HL-60 (cell line): ENCODE measurements around the gene ORM2.

Experiments used
- DNase-seq, 2 experiments: peaks; one replicate each; pipeline ENCODE4 v3.0.0-alpha.2; 2010 to 2020; ENCODE audit warnings: low read depth in 1 of 2, low spot score in 1 of 2
- H3K27ac ChIP-seq: fragments of 250-450 bp; sonication (Bioruptor Pico); replicated peaks from 2 replicates; pipeline ENCODE4 v1.5.1; 2020; ENCODE audit warnings: mild to moderate bottlenecking, moderate library complexity
- H3K27me3 ChIP-seq: fragments of 250-450 bp; sonication (Bioruptor Pico); 2 replicates; pipeline ENCODE4 v1.5.1; 2021; ENCODE audit warnings: mild to moderate bottlenecking, moderate library complexity; ENCODE audit not compliant: insufficient read depth, poor library complexity, severe bottlenecking
- H3K4me3 ChIP-seq: replicated peaks from 2 replicates; pipeline ENCODE4 v1.5.1; 2011; ENCODE audit warnings: mild to moderate bottlenecking, control low read depth, low read length; ENCODE audit not compliant: insufficient read depth
- CTCF ChIP-seq: IDR thresholded peaks from one replicate; pipeline ENCODE4 v1.5.1; 2011; ENCODE audit warnings: low read length, control low read depth, inconsistent platforms; ENCODE audit not compliant: insufficient read depth
- GABPA ChIP-seq: IDR thresholded peaks from 2 replicates; pipeline ENCODE4 v1.6.1; 2012; ENCODE audit warnings: low read depth
- POLR2AphosphoS5 ChIP-seq: IDR thresholded peaks from 2 replicates; pipeline ENCODE4 v1.6.1; 2012; ENCODE audit warnings: low read depth
- SPI1 ChIP-seq: IDR thresholded peaks from 2 replicates; pipeline ENCODE4 v1.6.1; 2012; ENCODE audit warnings: low read depth, mild to moderate bottlenecking, borderline replicate concordance
- TF ChIP-seq, protein P1 (sequence below): IDR thresholded peaks from 2 replicates; pipeline ENCODE4 v1.6.1; 2012; ENCODE audit warnings: low read depth; ENCODE audit not compliant: insufficient replicate concordance

ORM2 gene

GRCh38 chr9:114316605-114317230 lies 13.0 kb upstream of the ORM2 start:
- DNase-seq = no peak
- TF ChIP-seq GABPA (no peak), SPI1 (no peak), POLR2AphosphoS5 (no peak), CTCF (no peak)
- TF ChIP-seq, protein P1, sequence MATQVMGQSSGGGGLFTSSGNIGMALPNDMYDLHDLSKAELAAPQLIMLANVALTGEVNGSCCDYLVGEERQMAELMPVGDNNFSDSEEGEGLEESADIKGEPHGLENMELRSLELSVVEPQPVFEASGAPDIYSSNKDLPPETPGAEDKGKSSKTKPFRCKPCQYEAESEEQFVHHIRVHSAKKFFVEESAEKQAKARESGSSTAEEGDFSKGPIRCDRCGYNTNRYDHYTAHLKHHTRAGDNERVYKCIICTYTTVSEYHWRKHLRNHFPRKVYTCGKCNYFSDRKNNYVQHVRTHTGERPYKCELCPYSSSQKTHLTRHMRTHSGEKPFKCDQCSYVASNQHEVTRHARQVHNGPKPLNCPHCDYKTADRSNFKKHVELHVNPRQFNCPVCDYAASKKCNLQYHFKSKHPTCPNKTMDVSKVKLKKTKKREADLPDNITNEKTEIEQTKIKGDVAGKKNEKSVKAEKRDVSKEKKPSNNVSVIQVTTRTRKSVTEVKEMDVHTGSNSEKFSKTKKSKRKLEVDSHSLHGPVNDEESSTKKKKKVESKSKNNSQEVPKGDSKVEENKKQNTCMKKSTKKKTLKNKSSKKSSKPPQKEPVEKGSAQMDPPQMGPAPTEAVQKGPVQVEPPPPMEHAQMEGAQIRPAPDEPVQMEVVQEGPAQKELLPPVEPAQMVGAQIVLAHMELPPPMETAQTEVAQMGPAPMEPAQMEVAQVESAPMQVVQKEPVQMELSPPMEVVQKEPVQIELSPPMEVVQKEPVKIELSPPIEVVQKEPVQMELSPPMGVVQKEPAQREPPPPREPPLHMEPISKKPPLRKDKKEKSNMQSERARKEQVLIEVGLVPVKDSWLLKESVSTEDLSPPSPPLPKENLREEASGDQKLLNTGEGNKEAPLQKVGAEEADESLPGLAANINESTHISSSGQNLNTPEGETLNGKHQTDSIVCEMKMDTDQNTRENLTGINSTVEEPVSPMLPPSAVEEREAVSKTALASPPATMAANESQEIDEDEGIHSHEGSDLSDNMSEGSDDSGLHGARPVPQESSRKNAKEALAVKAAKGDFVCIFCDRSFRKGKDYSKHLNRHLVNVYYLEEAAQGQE = no peak

DNA sequence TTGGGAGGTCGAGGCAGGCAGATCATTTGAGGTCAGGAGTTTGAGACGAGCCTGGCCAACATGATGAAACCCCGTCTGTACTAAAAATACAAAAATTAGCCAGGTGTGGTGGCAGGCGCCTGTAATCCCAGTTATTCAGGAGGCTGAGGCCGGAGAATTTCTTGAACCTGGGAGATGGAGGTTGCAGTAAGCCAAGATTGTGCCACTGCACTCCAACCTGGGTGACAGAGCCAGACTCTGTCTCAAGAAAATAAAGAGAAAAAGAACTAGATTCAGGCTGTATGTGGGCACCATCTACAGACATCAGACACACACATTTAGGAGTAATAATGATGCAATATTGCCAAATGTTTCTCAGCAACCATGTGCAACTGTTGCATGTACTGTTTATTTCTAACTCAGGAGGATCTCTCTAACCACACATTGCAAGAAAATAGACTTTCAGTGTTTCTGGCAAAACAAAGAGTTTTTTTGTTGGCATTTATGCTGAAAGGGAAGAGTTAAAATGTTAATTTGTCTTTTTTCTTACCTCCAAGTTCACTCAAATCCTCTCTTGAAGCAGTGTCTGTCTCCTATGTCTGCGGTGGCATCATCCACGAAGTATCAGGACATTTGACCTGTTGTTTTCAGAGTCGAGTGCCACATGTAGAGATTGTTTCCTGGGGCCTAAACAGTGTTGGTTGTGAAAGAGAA lies 11.9 kb upstream of the ORM2 start:
- TF ChIP-seq GABPA = no peak
- TF ChIP-seq POLR2AphosphoS5 = peak; percentile 37; the same call in 1 of the 2 replicates
- no peak for TF ChIP-seq CTCF
- TF ChIP-seq SPI1 = no peak
- TF ChIP-seq, protein P1 = no peak
- H3K27ac ChIP-seq = peak overlapping the region; percentile 78
- H3K27me3 ChIP-seq = no peaks in the 10 kb centered on the region
- no peak overlapping the region for H3K4me3 ChIP-seq
- DNase-seq = peak; percentile 74 to 87

More at GRCh38 chr9:114316605-114317230, 13.0 kb upstream of the ORM2 start:
- peak overlapping the region; percentile 78 for H3K27ac ChIP-seq
- no peak overlapping the region for H3K4me3 ChIP-seq
- no peaks in the 10 kb centered on the region for H3K27me3 ChIP-seq

DNA sequence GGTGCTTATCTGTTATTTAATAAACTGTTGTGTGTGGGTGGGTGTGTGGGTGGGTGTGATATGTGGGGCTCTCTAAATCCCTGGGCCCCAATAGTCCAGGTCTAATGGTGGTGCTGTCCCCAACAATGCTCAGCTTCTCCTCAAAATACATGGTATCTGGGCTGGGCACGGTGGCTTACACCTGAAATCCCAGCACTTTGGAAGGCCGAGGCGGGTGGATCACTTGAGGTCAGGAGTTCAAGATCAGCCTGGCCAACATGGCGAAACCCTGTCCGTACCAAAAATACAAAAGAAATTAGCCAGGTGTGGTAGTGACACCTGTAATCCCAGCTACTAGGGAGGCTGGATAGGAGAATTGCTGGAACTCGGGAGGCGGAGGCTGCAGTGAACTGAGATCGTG lies 11.3 kb upstream of the ORM2 start:
- Histone ChIP-seq H3K27ac (peak overlapping the region; percentile 78), H3K4me3 (no peak overlapping the region), H3K27me3 (no peaks in the 10 kb centered on the region)
- TF ChIP-seq POLR2AphosphoS5 (no peak), SPI1 (no peak), CTCF (no peak)
- TF ChIP-seq, protein P1 = no peak
- DNase-seq = no peak
